GM12875 (cell line): ENCODE data around the gene TBC1D16.

ENCODE experiments used
- H3K4me3 ChIP-seq: one replicate; pipeline ENCODE4 v1.5.1; 2011; ENCODE audit warnings: low read depth, low read length, control low read depth
- CTCF ChIP-seq: IDR thresholded peaks from 2 replicates; pipeline ENCODE4 v1.5.1; 2011; ENCODE audit warnings: low read depth, mild to moderate bottlenecking, control low read depth, inconsistent platforms, low read length, moderate library complexity, borderline replicate concordance; ENCODE audit not compliant: insufficient read depth

TBC1D16 gene

GRCh38 chr17:79976451-79976850 lies 59.2 kb downstream of the TBC1D16 start:
- no peak for TF ChIP-seq CTCF
- no peak overlapping the region for H3K4me3 ChIP-seq

GRCh38 chr17:79975498-79976134 lies 60.1 kb downstream of the TBC1D16 start:
- TF ChIP-seq CTCF = no peak

GRCh38 chr17:79974566-79975497 lies 60.8 kb downstream of the TBC1D16 start:
- TF ChIP-seq CTCF = peak; percentile 62; the same call in 1 of the 2 replicates
- H3K4me3 ChIP-seq = no peak overlapping the region

More at GRCh38 chr17:79975498-79976134, 60.1 kb downstream of the TBC1D16 start:
- no peak overlapping the region for H3K4me3 ChIP-seq

GRCh38 chr17:79971651-79972050 lies 64.0 kb downstream of the TBC1D16 start:
- no peak overlapping the region for H3K4me3 ChIP-seq
- no peak for TF ChIP-seq CTCF

GRCh38 chr17:79970576-79971068 lies 65.0 kb downstream of the TBC1D16 start:
- peak; percentile 38; the same call in 1 of the 2 replicates for TF ChIP-seq CTCF
- H3K4me3 ChIP-seq = no peak overlapping the region

- no peak overlapping the region for H3K4me3 ChIP-seq
- TF ChIP-seq CTCF = no peak
Measured at GRCh38 chr17:79969906-79970305, 65.8 kb downstream of the TBC1D16 start.

- TF ChIP-seq CTCF = no peak
- no peak overlapping the region for H3K4me3 ChIP-seq
Measured at GRCh38 chr17:79968116-79968515, 67.6 kb downstream of the TBC1D16 start.
